ENCODE results near the gene SEMA6A. TPM values are rescaled to one million over a fixed set of nuclear protein-coding genes. Genes with fewer than 3 reads are reported as not detected.

The SEMA6A gene
- total and polyA plus RNA-seq, 2 of the 13 experiments (the other 11 are each of a cell fraction or from before 2014, with no cell fraction given) = 5.1 to 6.5 TPM

GRCh38 chr5:116440457-116441001 lies 134.1 kb downstream of the SEMA6A start (continued):
- no peak for TF ChIP-seq ZNF605 (CRISPR knock-in tag; IDR thresholded peaks at IDR 0.05)

- TF ChIP-seq SIN3A (IDR thresholded peaks at IDR 0.05; ENCODE audit: borderline replicate concordance, low read depth, low read length) (no peak), ZBTB20 (CRISPR knock-in tag; IDR thresholded peaks at IDR 0.05; ENCODE audit: borderline replicate concordance, low read depth) (no peak), ZBTB39 (CRISPR knock-in tag; IDR thresholded peaks at IDR 0.05) (no peak), FOSL2 (CRISPR knock-in tag; IDR thresholded peaks at IDR 0.05) (no peak), RFX1 (IDR thresholded peaks at IDR 0.05) (no peak), ZNF549 (CRISPR knock-in tag; IDR thresholded peaks at IDR 0.05) (no peak), ZBTB46 (CRISPR knock-in tag; IDR thresholded peaks at IDR 0.05; ENCODE audit: borderline replicate concordance) (no peak), FOXO1 (CRISPR knock-in tag; IDR thresholded peaks at IDR 0.05) (no peak), PBX3 (CRISPR knock-in tag; IDR thresholded peaks at IDR 0.05; ENCODE audit: borderline replicate concordance) (no peak), TCF12 (IDR thresholded peaks at IDR 0.05) (no peak), TCF12 (CRISPR knock-in tag; IDR thresholded peaks at IDR 0.05) (no peak), U2AF1 (optimal IDR thresholded peaks at IDR 0.05; ENCODE audit: low read depth, low read length) (no peak), ZNF609 (CRISPR knock-in tag; IDR thresholded peaks at IDR 0.05; ENCODE audit: borderline replicate concordance) (no peak)
- in situ Hi-C loops (cut with HindIII; ENCODE audit: extremely low pct_ligation_motif_present, low pct_unique_long_range_greater_than_20kb) (no loop called here), intact Hi-C loops (cut with micrococcal nuclease; ENCODE audit: unreplicated experiment) (no loop called here)
- no peaks in the 10 kb centered on the region for H3K9me3 ChIP-seq (ENCODE audit: low read length)
- ChIA-PET CTCF (ENCODE audit: low intra/inter-chr PET ratio, low total read pairs) (no interaction called here), POLR2A (no interaction called here)
- H3K9ac ChIP-seq (ENCODE audit: insufficient read depth, low read depth, low read length) = no peak overlapping the region
- no peaks in the 10 kb centered on the region for H4K20me1 ChIP-seq (ENCODE audit: insufficient read depth, low read length)
- H3K27ac ChIP-seq (ENCODE audit: extremely low read length, insufficient read depth, low read length) = no peak overlapping the region
- no peak overlapping the region for H2AFZ ChIP-seq (ENCODE audit: low read length)
- H3K27me3 ChIP-seq (ENCODE audit: control insufficient read depth in 1 of 2, insufficient read depth in 2 of 2, low read length in 2 of 2) = no peaks in the 10 kb centered on the region
- ATAC-seq (no peak), DNase-seq (ENCODE audit: low spot score) (no peak), FAIRE-seq (no peak)
- H3K79me2 ChIP-seq (ENCODE audit: insufficient read depth, low read length) = no peaks in the 10 kb centered on the region
- WGBS (ENCODE audit: low lambda C conversion rate) = 96% methylated on average over 5 of the region's 5 CpGs
- 0 out of 2 replicates have a peak, but pooled peaks cover 16% of the 10 kb centered on the region for H3K4me1 ChIP-seq (ENCODE audit: insufficient read depth, low read length)
- H3K36me3 ChIP-seq (replicated peaks in 1 of 2; ENCODE audit: control insufficient read depth in 1 of 2, insufficient read depth in 2 of 2, low read length in 2 of 2) = no peaks in the 10 kb centered on the region
- no peak overlapping the region for H3K4me2 ChIP-seq (ENCODE audit: low read depth, low read length)
- no peak overlapping the region for H3K4me3 ChIP-seq (replicated peaks in 1 of 3; ENCODE audit: insufficient read depth in 1 of 3, low read depth in 2 of 3, low read length in 3 of 3)
- BruUV-seq (replicated peaks) = no TSS peak
These were observed 134.7 kb downstream of the SEMA6A start for GRCh38 chr5:116439905-116440304.

All from HepG2 (cell line).